Activated CD4-positive, alpha-beta T cell treated with anti-CD3 and anti-CD28 coated beads, Interleukin-2, amount 50 U/mL, for 4 hours (primary cell): ENCODE data around the gene CAPN9.
"Not testable (repeated sequence)": the region's sequence is repeated elsewhere in the genome, so short reads cannot be mapped to it uniquely, and the experiment has no call there.

Experiments
- DNase-seq, 2 experiments: peaks; one replicate each; pipeline ENCODE4 v3.0.0-alpha.2; 2020

Gene CAPN9

DNA sequence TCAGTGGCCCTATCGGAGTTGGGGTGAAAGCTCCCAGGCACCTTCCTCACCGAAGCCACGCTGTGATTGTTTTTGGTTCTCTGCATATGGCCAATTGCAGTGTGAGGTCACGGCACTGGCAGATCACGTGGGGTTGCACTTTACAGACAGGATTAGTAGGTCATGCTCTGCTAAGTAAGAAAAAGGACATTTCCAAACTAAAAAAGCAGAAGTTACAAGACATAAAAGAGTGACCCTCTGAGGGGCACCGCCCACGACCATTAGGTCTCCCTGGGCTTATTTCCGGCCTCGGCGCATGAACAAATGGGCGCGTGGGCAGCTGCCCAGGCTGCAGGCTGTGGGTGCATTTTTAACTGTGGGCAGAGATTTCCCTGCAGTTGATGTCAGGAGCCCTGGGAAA is 2.0 kb downstream of the CAPN9 start:
- DNase-seq = no peak

GRCh38 chr1:230749635-230750034 is 2.4 kb downstream of the CAPN9 start:
- DNase-seq = no peak

DNA sequence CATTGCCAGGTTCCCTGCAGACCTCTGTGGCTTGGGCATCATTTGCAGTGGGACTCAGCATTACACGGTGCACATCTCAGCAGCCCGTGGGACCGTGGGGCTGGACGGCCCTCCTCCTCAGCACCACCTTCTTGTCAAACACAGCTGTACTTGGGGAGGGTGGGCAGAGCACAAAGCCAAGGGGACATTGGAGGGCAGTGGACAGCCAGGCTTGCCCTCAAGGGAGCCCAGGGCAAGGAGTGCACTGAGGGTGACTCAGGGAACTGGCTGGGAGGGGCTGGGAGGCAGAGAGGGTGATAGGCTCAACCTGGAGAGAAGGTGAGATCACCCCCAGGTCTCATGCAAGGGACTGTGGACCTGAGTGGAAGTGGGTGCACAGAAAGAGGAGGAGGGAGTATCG is 3.4 kb downstream of the CAPN9 start:
- no peak for DNase-seq

DNA sequence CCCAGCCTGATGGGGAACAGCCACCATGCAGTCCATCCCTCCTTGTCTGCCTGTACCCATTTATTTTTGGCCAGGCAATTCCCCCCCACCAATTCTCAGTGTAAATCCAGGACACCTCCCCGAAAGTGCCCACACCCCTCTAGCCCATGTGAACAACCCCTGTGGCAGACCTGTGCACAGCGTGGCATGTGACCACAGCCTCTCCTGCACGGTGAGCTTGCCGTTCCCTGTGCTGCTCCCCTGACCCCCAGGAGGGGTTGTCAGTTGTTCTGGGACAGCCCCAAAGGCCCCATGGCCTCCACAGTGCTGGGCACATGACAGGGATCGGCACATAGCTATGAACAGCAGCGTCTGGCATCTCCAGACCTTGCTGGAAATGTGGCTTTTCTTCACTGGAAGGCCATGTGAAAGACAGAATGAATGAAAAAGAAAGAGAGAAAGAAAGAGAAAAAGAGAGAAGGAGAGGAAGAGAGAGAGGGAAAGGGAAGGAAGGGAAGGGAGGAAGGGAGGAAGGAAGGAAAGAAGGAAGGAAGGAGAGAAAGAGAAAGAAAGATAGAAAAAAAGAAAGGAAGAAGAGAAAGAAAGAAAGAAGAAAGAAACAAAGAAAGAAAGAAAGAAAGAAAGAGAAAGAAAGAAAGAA is 3.9 kb downstream of the CAPN9 start:
- DNase-seq = no peak

DNA sequence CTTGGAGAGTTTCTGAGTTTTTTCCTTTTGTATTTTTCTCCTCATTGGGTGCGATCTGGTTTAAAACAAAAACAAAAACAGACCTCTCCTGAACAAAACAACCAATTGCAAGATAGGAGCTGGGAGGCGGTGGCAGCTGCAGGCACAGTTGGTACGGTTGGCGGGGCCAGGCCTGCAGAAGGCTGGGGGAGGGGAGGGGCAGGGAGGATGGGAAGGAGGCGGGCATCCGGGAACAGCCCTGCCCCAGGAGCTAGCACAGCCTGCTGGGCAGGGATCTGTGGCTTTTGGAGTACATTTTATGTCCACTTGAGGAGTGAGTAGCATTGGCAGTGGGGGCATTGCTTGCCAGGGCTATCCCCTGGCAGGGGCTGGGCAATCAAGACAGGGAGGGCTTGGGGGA is 5.2 kb downstream of the CAPN9 start:
- DNase-seq = no peak

DNA sequence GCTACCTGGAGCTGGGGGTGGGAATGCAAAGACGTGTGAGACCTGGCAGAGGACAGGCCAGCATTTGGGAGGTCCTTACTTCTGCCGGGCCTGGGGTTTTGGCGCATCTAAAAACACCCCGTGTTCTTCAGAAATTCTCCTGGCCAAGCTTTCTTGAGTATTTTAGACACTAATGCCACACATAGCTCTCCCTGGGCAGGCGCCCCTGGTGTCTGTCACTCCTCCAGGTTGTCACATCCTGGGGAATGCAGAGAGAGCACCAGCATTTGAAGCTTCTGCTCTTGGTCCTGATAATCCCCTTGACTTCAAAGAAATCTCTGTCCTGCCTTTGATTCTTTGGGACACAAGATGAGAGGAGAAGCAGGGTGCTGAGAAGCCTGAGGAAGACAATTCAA is 6.0 kb downstream of the CAPN9 start:
- no peak for DNase-seq

DNA sequence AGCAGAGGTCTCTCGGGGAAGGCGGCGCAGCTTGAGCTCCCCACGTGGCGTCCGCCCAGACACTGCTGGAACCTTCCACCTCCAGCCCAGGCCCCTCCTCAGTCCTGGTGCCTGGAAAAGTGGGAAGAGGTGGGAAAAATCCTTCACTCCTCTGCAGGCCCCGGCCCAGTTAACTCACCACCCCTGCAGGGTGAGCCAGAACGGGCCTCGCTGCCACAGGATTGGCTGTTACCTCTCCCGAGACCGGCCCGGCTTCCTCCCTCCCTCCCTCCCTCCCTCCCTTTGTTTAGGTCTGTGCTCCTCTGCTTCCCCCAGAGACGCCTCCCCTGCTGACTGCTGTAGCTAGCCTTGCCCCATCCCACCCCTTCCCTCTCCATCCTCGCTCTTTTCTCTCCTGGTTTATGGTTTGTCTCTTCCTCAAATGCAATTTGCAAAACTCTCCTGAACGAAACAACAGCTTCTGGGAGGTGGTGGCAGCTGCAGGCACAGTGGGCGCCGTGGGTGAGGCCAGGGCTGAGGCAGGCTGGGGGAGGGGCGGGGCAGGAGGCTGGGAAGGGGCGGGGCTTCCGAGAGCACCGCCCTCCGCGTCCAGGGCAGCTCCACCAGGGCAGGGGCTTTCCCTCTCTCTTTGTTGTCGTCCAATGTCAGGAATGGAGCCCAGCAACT is 6.5 kb downstream of the CAPN9 start:
- DNase-seq = no peak

DNA sequence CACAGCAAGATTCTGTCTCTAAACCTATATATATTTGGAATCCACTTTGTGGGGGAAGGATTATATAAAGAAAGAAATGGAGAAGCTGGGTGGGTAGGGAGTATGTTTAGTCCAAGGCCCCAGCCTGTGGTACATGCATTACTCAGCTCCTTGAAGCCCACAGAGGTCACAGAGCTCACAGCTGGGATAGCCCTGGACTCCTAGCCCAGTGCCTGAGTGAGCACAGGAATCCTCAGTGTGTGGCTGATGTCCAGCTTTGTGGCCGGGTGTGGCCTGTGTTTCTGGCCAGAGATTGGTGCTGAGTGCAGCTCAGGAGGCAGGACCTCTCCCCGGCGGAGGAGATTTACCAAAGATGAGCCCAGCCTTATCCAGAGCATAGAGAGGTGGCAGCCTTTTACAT is 7.6 kb downstream of the CAPN9 start:
- DNase-seq = no peak

DNA sequence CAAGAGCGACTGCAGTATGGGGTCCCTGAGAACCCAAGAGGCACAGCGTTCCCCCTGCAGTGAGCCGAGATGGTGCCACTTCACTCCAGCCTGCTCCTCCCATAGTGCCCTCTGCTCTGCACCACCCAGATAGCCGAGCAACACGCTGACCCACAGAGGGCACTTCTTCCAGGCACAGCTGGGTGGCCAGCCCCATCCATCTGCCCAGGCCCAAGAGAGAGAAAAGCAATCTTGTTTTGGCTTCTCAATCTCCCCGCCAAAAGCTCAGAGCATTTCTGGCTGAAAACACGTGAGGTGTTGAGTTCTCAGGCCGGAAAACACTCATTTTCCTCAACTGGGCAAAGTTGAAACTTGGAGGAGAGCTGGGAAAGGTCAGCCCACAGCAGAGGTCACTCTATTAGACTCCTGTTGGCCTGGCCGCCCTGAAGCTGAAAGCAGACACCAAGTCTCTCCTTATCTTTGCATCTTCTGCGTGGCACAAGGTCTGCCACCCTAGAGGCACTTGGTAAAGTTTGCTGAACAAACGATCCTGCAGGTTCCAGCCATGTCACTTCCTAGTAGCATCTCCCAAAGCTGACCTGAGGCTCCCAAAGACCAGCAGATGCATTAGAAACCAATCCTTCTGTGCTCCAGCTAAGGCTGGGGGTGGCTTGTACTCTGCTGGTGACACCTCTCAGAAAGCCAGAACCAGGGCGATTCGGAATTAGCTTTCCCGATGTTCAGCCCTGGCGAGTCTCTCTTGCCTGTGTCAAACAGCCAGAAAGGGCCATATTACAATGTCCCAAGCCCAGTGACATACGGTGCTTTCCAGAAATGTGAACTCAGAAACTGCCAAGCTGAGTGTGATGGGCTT is 10.9 kb downstream of the CAPN9 start:
- DNase-seq = no peak

GRCh38 chr1:230758709-230759368 is 11.7 kb downstream of the CAPN9 start:
- DNase-seq = no peak

- no peak for DNase-seq
These were observed 12.3 kb downstream of the CAPN9 start for GRCh38 chr1:230759369-230760065.

GRCh38 chr1:230760360-230760827 is 13.2 kb downstream of the CAPN9 start:
- DNase-seq = no peak

- DNase-seq = no peak
These were observed 14.4 kb downstream of the CAPN9 start for GRCh38 chr1:230761443-230762167.

DNA sequence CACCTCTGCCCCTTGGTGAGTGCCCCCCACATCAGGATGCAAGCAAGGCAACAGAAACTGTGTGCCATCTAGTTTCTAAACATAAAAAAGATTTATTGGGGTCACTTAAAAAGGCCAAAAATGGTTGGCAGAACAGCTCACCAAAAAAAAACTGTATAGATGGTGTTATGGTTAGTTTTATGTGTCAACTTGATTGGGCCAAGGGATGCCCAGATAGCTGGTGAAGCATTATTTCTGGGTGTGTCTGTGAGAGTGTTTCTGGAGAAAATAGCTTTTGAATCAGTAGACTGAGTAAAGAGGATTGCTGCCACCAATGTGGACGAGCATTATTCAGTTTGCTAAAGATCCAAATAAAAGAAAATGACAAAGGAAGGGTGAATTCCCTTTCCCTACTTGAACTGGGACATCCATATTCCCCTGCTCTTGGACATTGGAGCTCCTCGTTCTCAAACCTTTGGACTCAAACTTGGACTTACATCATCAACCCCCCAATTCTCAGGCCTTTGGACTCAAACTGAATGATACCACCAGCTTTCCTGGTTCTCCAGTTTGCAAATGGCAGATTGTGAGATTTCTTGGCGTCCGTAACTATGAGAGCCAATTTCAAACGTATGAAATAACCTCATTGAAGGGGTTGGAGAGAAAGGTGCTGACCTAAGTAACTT is 16.9 kb downstream of the CAPN9 start:
- DNase-seq = no peak

DNA sequence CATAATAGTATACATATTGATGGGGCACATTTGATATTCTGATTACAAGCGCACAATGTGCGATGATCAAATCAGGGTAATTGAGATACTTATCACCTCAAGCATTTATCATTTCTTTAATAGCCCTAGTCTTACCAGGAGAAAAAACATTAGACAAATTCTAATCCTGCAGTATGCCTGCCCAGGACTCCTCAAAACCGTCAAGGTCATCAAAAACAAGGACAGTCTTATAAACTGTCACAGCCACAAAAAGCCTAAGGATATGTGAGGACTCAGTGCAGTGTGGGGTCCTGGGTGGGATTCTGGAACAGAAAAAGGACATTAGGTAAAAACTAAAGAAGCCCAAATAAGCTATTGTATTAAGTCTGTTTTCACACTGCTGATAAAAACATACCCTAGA is 19.1 kb downstream of the CAPN9 start:
- no peak for DNase-seq

- not testable (repeated sequence) for DNase-seq
These were observed 20.8 kb downstream of the CAPN9 start for GRCh38 chr1:230767859-230768612.

- DNase-seq = no peak
These were observed 21.8 kb downstream of the CAPN9 start for GRCh38 chr1:230768903-230769570.

GRCh38 chr1:230770317-230770716 is 23.1 kb downstream of the CAPN9 start:
- DNase-seq = no peak

DNA sequence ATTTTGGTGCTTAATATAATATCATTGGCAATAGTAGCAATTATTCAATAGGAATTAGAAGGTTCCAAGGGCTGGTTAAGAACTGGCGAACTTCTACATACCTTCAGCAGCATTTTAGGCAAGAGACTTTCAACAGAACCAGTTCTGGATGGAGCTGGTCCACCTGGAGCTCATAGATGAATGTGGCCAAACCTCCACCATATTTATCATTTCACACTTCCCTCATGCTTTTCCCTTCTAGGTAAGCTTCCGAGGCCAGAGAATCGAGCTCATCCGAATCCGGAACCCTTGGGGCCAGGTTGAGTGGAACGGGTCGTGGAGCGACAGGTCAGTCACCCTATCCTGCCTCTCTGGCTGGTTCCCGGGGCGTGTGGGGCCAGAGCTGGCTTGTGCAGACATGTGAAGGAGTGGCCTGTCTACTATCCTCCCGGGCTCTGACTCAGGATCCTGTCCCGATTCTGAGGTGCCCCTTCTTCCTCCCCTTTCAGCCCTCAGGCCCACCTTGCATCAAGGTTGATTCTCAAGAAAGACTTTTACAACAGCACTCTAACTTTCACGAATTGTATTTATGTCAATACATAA is 24.7 kb downstream of the CAPN9 start:
- DNase-seq = no peak
